Neural progenitor cell (in vitro differentiated cells): ENCODE measurements around the gene TMEM250. TPM values are rescaled to one million over a fixed set of nuclear protein-coding genes. Genes with fewer than 3 reads are reported as not detected.

Experiments used
- DNase-seq: peaks from one replicate; pipeline ENCODE4 v3.0.0-alpha.2; 2016; ENCODE audit warnings: low spot score
- H2AFZ ChIP-seq: fragments of 200-600 bp; sonication (generic); replicated peaks from 2 replicates; pipeline ENCODE4 v1.6.1; 2016; ENCODE audit warnings: antibody characterized with exemption
- H3F3A ChIP-seq: fragments of 200-600 bp; sonication (generic); 2 replicates; pipeline ENCODE4 v1.6.1; 2016; ENCODE audit warnings: antibody characterized with exemption, low read depth
- H3K27ac ChIP-seq: fragments of 200-600 bp; sonication (generic); 2 replicates; pipeline ENCODE4 v1.5.1; 2016; ENCODE audit warnings: mild to moderate bottlenecking
- H3K27me3 ChIP-seq: fragments of 200-600 bp; sonication (generic); 2 replicates; pipeline ENCODE4 v1.6.1; 2016; ENCODE audit warnings: mild to moderate bottlenecking, moderate library complexity
- H3K36me3 ChIP-seq: fragments of 200-600 bp; sonication (generic); 2 replicates; pipeline ENCODE4 v1.5.1; 2016
- H3K4me1 ChIP-seq: fragments of 200-600 bp; sonication (generic); 2 replicates; pipeline ENCODE4 v1.6.1; 2016; ENCODE audit warnings: mixed run types
- H3K4me2 ChIP-seq: fragments of 200-600 bp; sonication (generic); 2 replicates; pipeline ENCODE4 v1.6.1; 2016
- H3K4me3 ChIP-seq: fragments of 200-600 bp; sonication (generic); 2 replicates; pipeline ENCODE4 v1.5.1; 2016
- H3K79me2 ChIP-seq: fragments of 200-600 bp; sonication (generic); 2 replicates; pipeline ENCODE4 v1.6.1; 2016; ENCODE audit warnings: low read depth
- H3K9ac ChIP-seq: fragments of 200-600 bp; sonication (generic); 2 replicates; pipeline ENCODE4 v1.6.1; 2016
- H3K9me3 ChIP-seq: fragments of 200-600 bp; sonication (generic); 2 replicates; pipeline ENCODE4 v1.5.1; 2016; ENCODE audit warnings: low read depth
- H4K20me1 ChIP-seq: fragments of 200-600 bp; sonication (generic); 2 replicates; pipeline ENCODE4 v1.6.1; 2016; ENCODE audit warnings: low read depth
- H3K27ac Mint-ChIP-seq: 3 replicates; pipeline ENCODE4 v1.8.0; 2021; ENCODE audit warnings: mixed read lengths
- H3K27me3 Mint-ChIP-seq: 2 replicates; pipeline ENCODE4 v1.8.0; 2022; ENCODE audit warnings: low read depth, mild to moderate bottlenecking, inconsistent platforms, moderate library complexity, mixed read lengths; ENCODE audit not compliant: insufficient read depth
- H3K36me3 Mint-ChIP-seq: 3 replicates; pipeline ENCODE4 v1.8.0; 2021; ENCODE audit warnings: mixed read lengths
- H3K4me1 Mint-ChIP-seq: 3 replicates; pipeline ENCODE4 v1.8.0; 2021; ENCODE audit warnings: mixed read lengths
- H3K4me3 Mint-ChIP-seq: 3 replicates; pipeline ENCODE4 v1.8.0; 2021; ENCODE audit warnings: mild to moderate bottlenecking, moderate library complexity, mixed read lengths
- H3K9me3 Mint-ChIP-seq: 3 replicates; pipeline ENCODE4 v1.8.0; 2020; ENCODE audit warnings: mixed read lengths
- EZH2 ChIP-seq: fragments of 200-600 bp; sonication (generic); IDR thresholded peaks from 2 replicates; pipeline ENCODE4 v1.6.1; 2017; ENCODE audit warnings: antibody characterized with exemption, mild to moderate bottlenecking, moderate library complexity
- EZH2phosphoT487 ChIP-seq: fragments of 200-600 bp; sonication (generic); IDR thresholded peaks from 2 replicates; pipeline ENCODE4 v1.6.1; 2017; ENCODE audit warnings: antibody characterized with exemption
- total RNA-seq: library from RNA; depleted of rRNA; stranded (reverse); fragments of >200 nt; gene quantifications from 2 replicates; pipeline ENCODE4 v1.2.3, GENCODE V29; 2015; ENCODE audit warnings: low replicate concordance
- TF ChIP-seq, protein P1 (sequence below): fragments of 200-600 bp; sonication (generic); IDR thresholded peaks from 2 replicates; pipeline ENCODE4 v1.5.1; 2017; ENCODE audit warnings: antibody characterized with exemption, mild to moderate bottlenecking

The TMEM250 gene
- 16.3 and 46.2 TPM in 2 replicates for total RNA-seq

- peaks cover 7% of the 10 kb centered on the region for H3K4me1 ChIP-seq
- H3K9me3 Mint-ChIP-seq: no peaks in the 10 kb centered on the region
- peaks cover 7% of the 10 kb centered on the region for H4K20me1 ChIP-seq
- DNase-seq: peak; percentile 98
- H3K4me3 Mint-ChIP-seq: peak within 1 kb of the TSS; percentile 89
- peaks cover 2% of the 10 kb centered on the region for H3K36me3 Mint-ChIP-seq
- no peaks in the 10 kb centered on the region for H3K36me3 ChIP-seq
- peak within 1 kb of the TSS; percentile 16 for H3K27ac ChIP-seq
- peak within 1 kb of the TSS; percentile 74 for H2AFZ ChIP-seq
- H3K27ac Mint-ChIP-seq: no peak within 1 kb of the TSS
- peaks cover 7% of the 10 kb centered on the region for H3K27me3 ChIP-seq
- no peaks in the 10 kb centered on the region for H3K9me3 ChIP-seq
- peaks cover 3% of the 10 kb centered on the region for H3K4me1 Mint-ChIP-seq
- peak within 1 kb of the TSS; percentile 92 for H3K4me2 ChIP-seq
- H3K27me3 Mint-ChIP-seq: peaks cover 5% of the 10 kb centered on the region
- TF ChIP-seq, protein P1, sequence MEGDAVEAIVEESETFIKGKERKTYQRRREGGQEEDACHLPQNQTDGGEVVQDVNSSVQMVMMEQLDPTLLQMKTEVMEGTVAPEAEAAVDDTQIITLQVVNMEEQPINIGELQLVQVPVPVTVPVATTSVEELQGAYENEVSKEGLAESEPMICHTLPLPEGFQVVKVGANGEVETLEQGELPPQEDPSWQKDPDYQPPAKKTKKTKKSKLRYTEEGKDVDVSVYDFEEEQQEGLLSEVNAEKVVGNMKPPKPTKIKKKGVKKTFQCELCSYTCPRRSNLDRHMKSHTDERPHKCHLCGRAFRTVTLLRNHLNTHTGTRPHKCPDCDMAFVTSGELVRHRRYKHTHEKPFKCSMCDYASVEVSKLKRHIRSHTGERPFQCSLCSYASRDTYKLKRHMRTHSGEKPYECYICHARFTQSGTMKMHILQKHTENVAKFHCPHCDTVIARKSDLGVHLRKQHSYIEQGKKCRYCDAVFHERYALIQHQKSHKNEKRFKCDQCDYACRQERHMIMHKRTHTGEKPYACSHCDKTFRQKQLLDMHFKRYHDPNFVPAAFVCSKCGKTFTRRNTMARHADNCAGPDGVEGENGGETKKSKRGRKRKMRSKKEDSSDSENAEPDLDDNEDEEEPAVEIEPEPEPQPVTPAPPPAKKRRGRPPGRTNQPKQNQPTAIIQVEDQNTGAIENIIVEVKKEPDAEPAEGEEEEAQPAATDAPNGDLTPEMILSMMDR: peak; percentile 35
- TF ChIP-seq EZH2 (no peak), EZH2phosphoT487 (no peak)
- peak within 1 kb of the TSS; percentile 89 for H3K4me3 ChIP-seq
- peak within 1 kb of the TSS; percentile 58 for H3K9ac ChIP-seq
- H3F3A ChIP-seq: peaks cover 18% of the 10 kb centered on the region
- peaks cover 20% of the 10 kb centered on the region for H3K79me2 ChIP-seq
These were observed at the start of gene TMEM250 for GRCh38 chr9:136118320-136119060. TMEM250 (minus strand) TSS chr9:136118875; CDS start chr9:136116900, 1,975 bp downstream.

GRCh38 chr9:136163248-136163850 is 44.7 kb upstream of the TMEM250 start:
- Histone ChIP-seq H3F3A (no peaks in the 10 kb centered on the region), H3K9ac (no peak overlapping the region), H3K4me2 (no peak overlapping the region), H3K36me3 (no peaks in the 10 kb centered on the region), H3K9me3 (no peaks in the 10 kb centered on the region), H4K20me1 (no peaks in the 10 kb centered on the region), H3K4me1 (peaks cover 11% of the 10 kb centered on the region), H3K4me3 (no peak overlapping the region), H3K27ac (no peak overlapping the region), H3K27me3 (no peaks in the 10 kb centered on the region), H2AFZ (no peak overlapping the region), H3K79me2 (no peaks in the 10 kb centered on the region)
- no peak for DNase-seq
- Mint-ChIP-seq H3K27me3 (peaks cover 14% of the 10 kb centered on the region), H3K4me1 (peaks cover 15% of the 10 kb centered on the region), H3K4me3 (no peak overlapping the region), H3K36me3 (no peaks in the 10 kb centered on the region), H3K27ac (no peak overlapping the region), H3K9me3 (no peaks in the 10 kb centered on the region)
- TF ChIP-seq, protein P1: no peak
- no peak for TF ChIP-seq EZH2phosphoT487
- TF ChIP-seq EZH2: no peak

DNA sequence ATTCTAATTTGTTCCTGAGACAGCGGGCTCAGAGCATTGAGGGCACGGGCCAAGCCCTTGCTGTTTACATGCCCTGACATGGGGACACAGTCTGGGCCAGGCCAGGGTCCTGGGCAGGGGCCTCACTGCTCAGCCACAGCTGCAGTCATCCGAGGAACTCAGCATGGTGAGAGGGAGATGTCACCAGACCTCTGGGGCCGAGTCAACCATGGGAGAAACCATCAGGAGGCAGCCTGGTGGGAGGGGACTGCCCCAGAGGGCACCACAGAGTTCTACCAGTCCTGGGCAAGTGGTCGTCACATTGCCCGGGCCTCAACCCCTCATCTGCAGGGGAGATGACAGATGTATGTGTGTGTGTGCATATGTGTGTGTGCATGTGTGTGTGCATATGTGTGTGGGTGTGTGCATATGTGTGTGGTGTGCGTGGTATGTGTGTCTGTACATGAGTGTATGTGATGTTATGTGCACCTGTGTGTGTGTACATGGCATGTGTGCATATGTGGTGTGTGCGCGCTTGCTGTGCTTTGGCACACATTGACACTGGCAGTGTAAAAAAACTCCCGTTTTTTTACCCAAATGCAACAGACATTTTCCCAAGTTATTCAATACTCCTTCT is 42.4 kb upstream of the TMEM250 start:
- no peaks in the 10 kb centered on the region for H3K9me3 Mint-ChIP-seq

More for the DNA sequence above, 42.4 kb upstream of the TMEM250 start:
- H3K27ac ChIP-seq: no peak overlapping the region
- Mint-ChIP-seq H3K27ac (peak overlapping the region; percentile 87), H3K4me1 (peaks cover 26% of the 10 kb centered on the region), H3K27me3 (peaks cover 10% of the 10 kb centered on the region), H3K4me3 (peak overlapping the region; percentile 67), H3K36me3 (no peaks in the 10 kb centered on the region)
- no peaks in the 10 kb centered on the region for H3K79me2 ChIP-seq
- H3K27me3 ChIP-seq: no peaks in the 10 kb centered on the region
- no peak for DNase-seq
- H3K36me3 ChIP-seq: no peaks in the 10 kb centered on the region
- H3K9ac ChIP-seq: no peak overlapping the region
- no peak overlapping the region for H2AFZ ChIP-seq
- no peaks in the 10 kb centered on the region for H3K9me3 ChIP-seq
- H3K4me3 ChIP-seq: no peak overlapping the region
- no peaks in the 10 kb centered on the region for H4K20me1 ChIP-seq
- TF ChIP-seq, protein P1: no peak
- TF ChIP-seq EZH2 (no peak), EZH2phosphoT487 (no peak)
- H3K4me1 ChIP-seq: peaks cover 11% of the 10 kb centered on the region
- no peak overlapping the region for H3K4me2 ChIP-seq
- no peaks in the 10 kb centered on the region for H3F3A ChIP-seq
